ENCODE measurements around the gene LSAMP. TPM values are rescaled to one million over a fixed set of nuclear protein-coding genes. Genes with fewer than 3 reads are reported as not detected.

The LSAMP gene
- total RNA-seq, 1 experiment from 2014 or later = 5.7 TPM

DNA sequence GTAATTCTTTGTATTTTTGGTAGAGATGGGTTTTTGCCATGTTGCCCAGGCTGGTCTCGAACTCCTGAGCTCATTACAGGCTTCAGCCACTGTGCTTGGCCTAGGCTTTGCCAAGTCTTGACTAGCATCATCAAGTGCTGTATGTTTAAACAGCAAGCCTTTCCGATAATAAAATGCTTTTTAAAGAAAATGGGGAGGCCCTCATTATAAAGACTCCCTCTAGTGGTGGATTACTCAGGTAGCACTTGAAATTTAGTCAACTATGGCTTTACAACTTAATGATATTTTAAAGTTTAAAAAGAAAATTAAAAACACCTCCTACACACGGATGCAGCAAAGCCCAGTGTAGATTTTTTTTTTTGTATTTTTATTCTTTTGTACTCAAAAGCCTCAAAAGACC is 608.3 kb downstream of the LSAMP start:
- CTCF ChIA-PET = interaction anchor here (1.1 to 2.6 kb wide), 5 partner anchors 9 to 100 kb away, joined by 3 to 20 read pairs (median 5); no protein-coding TSS in a partner anchor
- Mint-ChIP-seq H3K36me3 (no peaks in the 10 kb centered on the region), H3K27me3 (ENCODE audit: low read depth) (no peaks in the 10 kb centered on the region), H3K9me3 (no peaks in the 10 kb centered on the region), H3K4me1 (peaks cover 14% of the 10 kb centered on the region), H3K27ac (no peak overlapping the region), H3K4me3 (no peak overlapping the region)
- TF ChIP-seq, protein P1, sequence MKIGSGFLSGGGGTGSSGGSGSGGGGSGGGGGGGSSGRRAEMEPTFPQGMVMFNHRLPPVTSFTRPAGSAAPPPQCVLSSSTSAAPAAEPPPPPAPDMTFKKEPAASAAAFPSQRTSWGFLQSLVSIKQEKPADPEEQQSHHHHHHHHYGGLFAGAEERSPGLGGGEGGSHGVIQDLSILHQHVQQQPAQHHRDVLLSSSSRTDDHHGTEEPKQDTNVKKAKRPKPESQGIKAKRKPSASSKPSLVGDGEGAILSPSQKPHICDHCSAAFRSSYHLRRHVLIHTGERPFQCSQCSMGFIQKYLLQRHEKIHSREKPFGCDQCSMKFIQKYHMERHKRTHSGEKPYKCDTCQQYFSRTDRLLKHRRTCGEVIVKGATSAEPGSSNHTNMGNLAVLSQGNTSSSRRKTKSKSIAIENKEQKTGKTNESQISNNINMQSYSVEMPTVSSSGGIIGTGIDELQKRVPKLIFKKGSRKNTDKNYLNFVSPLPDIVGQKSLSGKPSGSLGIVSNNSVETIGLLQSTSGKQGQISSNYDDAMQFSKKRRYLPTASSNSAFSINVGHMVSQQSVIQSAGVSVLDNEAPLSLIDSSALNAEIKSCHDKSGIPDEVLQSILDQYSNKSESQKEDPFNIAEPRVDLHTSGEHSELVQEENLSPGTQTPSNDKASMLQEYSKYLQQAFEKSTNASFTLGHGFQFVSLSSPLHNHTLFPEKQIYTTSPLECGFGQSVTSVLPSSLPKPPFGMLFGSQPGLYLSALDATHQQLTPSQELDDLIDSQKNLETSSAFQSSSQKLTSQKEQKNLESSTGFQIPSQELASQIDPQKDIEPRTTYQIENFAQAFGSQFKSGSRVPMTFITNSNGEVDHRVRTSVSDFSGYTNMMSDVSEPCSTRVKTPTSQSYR (CRISPR knock-in tag; IDR thresholded peaks at IDR 0.05) = no peak
- TF ChIP-seq NR3C1 (CRISPR knock-in tag; conservative IDR thresholded peaks at IDR 0.05; ENCODE audit: low read depth) = no peak
- TF ChIP-seq, protein P2, sequence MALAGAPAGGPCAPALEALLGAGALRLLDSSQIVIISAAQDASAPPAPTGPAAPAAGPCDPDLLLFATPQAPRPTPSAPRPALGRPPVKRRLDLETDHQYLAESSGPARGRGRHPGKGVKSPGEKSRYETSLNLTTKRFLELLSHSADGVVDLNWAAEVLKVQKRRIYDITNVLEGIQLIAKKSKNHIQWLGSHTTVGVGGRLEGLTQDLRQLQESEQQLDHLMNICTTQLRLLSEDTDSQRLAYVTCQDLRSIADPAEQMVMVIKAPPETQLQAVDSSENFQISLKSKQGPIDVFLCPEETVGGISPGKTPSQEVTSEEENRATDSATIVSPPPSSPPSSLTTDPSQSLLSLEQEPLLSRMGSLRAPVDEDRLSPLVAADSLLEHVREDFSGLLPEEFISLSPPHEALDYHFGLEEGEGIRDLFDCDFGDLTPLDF (CRISPR knock-in tag; IDR thresholded peaks at IDR 0.05) = no peak
- no peak for TF ChIP-seq NR2C2 (CRISPR knock-in tag; IDR thresholded peaks at IDR 0.05)
- TF ChIP-seq, protein P3, sequence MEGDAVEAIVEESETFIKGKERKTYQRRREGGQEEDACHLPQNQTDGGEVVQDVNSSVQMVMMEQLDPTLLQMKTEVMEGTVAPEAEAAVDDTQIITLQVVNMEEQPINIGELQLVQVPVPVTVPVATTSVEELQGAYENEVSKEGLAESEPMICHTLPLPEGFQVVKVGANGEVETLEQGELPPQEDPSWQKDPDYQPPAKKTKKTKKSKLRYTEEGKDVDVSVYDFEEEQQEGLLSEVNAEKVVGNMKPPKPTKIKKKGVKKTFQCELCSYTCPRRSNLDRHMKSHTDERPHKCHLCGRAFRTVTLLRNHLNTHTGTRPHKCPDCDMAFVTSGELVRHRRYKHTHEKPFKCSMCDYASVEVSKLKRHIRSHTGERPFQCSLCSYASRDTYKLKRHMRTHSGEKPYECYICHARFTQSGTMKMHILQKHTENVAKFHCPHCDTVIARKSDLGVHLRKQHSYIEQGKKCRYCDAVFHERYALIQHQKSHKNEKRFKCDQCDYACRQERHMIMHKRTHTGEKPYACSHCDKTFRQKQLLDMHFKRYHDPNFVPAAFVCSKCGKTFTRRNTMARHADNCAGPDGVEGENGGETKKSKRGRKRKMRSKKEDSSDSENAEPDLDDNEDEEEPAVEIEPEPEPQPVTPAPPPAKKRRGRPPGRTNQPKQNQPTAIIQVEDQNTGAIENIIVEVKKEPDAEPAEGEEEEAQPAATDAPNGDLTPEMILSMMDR (IDR thresholded peaks at IDR 0.05) = peak; percentile 58
- TF ChIP-seq ZNF317 (CRISPR knock-in tag; IDR thresholded peaks at IDR 0.05; ENCODE audit: borderline replicate concordance, low read depth) = no peak
- DNase-seq (ENCODE audit: low spot score) = no peak
- ATAC-seq = peak; percentile 41; the same call in 1 of the 2 replicates
- POLR2A ChIA-PET = no interaction called here

DNA sequence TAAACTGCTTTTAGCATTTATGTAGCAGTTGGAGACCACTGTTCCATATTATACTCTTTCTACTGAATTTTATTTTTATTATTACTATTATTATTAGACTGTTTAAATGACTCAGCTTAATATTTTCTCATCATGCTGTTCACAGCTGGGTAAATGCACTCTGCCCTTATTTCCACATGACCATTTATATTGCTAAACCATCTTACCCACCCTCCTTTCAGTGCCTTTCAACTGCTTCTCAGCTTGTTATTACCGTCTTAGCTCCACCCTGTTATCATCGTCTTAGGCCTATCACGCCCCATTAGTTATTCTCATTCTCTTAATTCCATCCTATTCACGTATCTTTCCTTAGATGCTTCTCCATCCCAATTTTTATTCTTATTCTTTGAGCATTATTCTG is 609.3 kb downstream of the LSAMP start:
- Mint-ChIP-seq H3K4me1 (peaks cover 24% of the 10 kb centered on the region), H3K27ac (no peak overlapping the region), H3K4me3 (no peak overlapping the region), H3K9me3 (no peaks in the 10 kb centered on the region), H3K36me3 (no peaks in the 10 kb centered on the region), H3K27me3 (ENCODE audit: low read depth) (no peaks in the 10 kb centered on the region)
- TF ChIP-seq, protein P4, sequence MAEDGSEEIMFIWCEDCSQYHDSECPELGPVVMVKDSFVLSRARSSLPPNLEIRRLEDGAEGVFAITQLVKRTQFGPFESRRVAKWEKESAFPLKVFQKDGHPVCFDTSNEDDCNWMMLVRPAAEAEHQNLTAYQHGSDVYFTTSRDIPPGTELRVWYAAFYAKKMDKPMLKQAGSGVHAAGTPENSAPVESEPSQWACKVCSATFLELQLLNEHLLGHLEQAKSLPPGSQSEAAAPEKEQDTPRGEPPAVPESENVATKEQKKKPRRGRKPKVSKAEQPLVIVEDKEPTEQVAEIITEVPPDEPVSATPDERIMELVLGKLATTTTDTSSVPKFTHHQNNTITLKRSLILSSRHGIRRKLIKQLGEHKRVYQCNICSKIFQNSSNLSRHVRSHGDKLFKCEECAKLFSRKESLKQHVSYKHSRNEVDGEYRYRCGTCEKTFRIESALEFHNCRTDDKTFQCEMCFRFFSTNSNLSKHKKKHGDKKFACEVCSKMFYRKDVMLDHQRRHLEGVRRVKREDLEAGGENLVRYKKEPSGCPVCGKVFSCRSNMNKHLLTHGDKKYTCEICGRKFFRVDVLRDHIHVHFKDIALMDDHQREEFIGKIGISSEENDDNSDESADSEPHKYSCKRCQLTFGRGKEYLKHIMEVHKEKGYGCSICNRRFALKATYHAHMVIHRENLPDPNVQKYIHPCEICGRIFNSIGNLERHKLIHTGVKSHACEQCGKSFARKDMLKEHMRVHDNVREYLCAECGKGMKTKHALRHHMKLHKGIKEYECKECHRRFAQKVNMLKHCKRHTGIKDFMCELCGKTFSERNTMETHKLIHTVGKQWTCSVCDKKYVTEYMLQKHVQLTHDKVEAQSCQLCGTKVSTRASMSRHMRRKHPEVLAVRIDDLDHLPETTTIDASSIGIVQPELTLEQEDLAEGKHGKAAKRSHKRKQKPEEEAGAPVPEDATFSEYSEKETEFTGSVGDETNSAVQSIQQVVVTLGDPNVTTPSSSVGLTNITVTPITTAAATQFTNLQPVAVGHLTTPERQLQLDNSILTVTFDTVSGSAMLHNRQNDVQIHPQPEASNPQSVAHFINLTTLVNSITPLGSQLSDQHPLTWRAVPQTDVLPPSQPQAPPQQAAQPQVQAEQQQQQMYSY (CRISPR knock-in tag; IDR thresholded peaks at IDR 0.05) = no peak
- TF ChIP-seq, protein P5, sequence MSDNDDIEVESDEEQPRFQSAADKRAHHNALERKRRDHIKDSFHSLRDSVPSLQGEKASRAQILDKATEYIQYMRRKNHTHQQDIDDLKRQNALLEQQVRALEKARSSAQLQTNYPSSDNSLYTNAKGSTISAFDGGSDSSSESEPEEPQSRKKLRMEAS (CRISPR knock-in tag; IDR thresholded peaks at IDR 0.05) = no peak
- no peak for TF ChIP-seq ELF4 (CRISPR knock-in tag; IDR thresholded peaks at IDR 0.05; ENCODE audit: low read depth)
- TF ChIP-seq GRHL2 (CRISPR knock-in tag; IDR thresholded peaks at IDR 0.05; ENCODE audit: insufficient replicate concordance, severe bottlenecking) = no peak
- no peak for TF ChIP-seq EMX1 (CRISPR knock-in tag; IDR thresholded peaks at IDR 0.05)
- TF ChIP-seq HMGA2 (CRISPR knock-in tag; IDR thresholded peaks at IDR 0.05) = no peak
- TF ChIP-seq, protein P6, sequence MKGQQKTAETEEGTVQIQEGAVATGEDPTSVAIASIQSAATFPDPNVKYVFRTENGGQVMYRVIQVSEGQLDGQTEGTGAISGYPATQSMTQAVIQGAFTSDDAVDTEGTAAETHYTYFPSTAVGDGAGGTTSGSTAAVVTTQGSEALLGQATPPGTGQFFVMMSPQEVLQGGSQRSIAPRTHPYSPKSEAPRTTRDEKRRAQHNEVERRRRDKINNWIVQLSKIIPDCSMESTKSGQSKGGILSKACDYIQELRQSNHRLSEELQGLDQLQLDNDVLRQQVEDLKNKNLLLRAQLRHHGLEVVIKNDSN (CRISPR knock-in tag; IDR thresholded peaks at IDR 0.05) = no peak
- TF ChIP-seq JUN (CRISPR knock-in tag; IDR thresholded peaks at IDR 0.05) = no peak
- TF ChIP-seq ETV6 (CRISPR knock-in tag; IDR thresholded peaks at IDR 0.05) = no peak
- no peak for TF ChIP-seq FOXK1 (CRISPR knock-in tag; IDR thresholded peaks at IDR 0.05)
- TF ChIP-seq TEAD4 (CRISPR knock-in tag; IDR thresholded peaks at IDR 0.05) = no peak
- TF ChIP-seq MYBL2 (CRISPR knock-in tag; IDR thresholded peaks at IDR 0.05) = no peak
- ATAC-seq (no peak), DNase-seq (ENCODE audit: low spot score) (no peak)
- ChIA-PET CTCF (interaction anchor here (0.8 to 2.6 kb wide), 9 partner anchors 8 to 101 kb away, joined by 3 to 20 read pairs (median 4); no protein-coding TSS in a partner anchor), POLR2A (no interaction called here)
